Stomach (tissue), 19 donors: ENCODE data around the gene SCAP. TPM values are rescaled to one million over a fixed set of nuclear protein-coding genes. Genes with fewer than 3 reads are reported as not detected.

ENCODE experiments used
- DNase-seq, 2 donors: peaks; one replicate each; pipeline versions ENCODE4 v3.0.0 to v3.0.0-alpha.2; 2013 to 2019
- H3K27ac ChIP-seq, 5 donors: fragments of 200-600 bp in 4 of 5; sonication (generic) in 4 of 5; one replicate each; pipeline ENCODE4 v1.5.1; 2013 to 2019; ENCODE audit warnings: mild to moderate bottlenecking in 1 of 5, moderate library complexity in 1 of 5
- H3K27me3 ChIP-seq, 3 donors: fragments of 200-600 bp; sonication (generic); one replicate each; pipeline ENCODE4 v1.5.1; 2017 to 2019; ENCODE audit warnings: mixed run types in 1 of 3
- H3K36me3 ChIP-seq, 4 donors: fragments of 200-600 bp; sonication (generic); 1 replicate in 3 of 4; 2 replicates in 1 of 4; pipeline ENCODE4 v1.5.1; 2016 to 2019
- H3K4me1 ChIP-seq, 4 donors: fragments of 200-600 bp; sonication (generic); one replicate each; pipeline ENCODE4 v1.5.1; 2016 to 2019
- H3K4me3 ChIP-seq, 4 donors: fragments of 200-600 bp; sonication (generic) in 3 of 4; one replicate each; pipeline ENCODE4 v1.5.1; 2016 to 2019; ENCODE audit warnings: mild to moderate bottlenecking in 1 of 4
- H3K9me3 ChIP-seq, 4 donors: fragments of 200-600 bp; sonication (generic); one replicate each; pipeline ENCODE4 v1.5.1; 2016 to 2019
- CTCF ChIP-seq, 7 experiments: fragments of 450-650 bp in 4 of 7; fragments of 200-600 bp in 3 of 7; sonication (generic) in 3 of 7; IDR thresholded peaks; one replicate each; pipeline ENCODE4 v1.5.1; 2016 to 2019; ENCODE audit warnings: antibody characterized with exemption in 7 of 7, control low read depth in 2 of 7, mild to moderate bottlenecking in 1 of 7
- EP300 ChIP-seq: sonication (generic); formaldehyde crosslinking; IDR thresholded peaks from one replicate; pipeline ENCODE4 v1.6.1; 2017; ENCODE audit warnings: antibody characterized with exemption
- POLR2A ChIP-seq, 4 donors: fragments of 450-650 bp; IDR thresholded peaks; one replicate each; pipeline ENCODE4 v1.6.1; 2016; ENCODE audit warnings: antibody characterized with exemption in 4 of 4, control low read depth in 2 of 4, mild to moderate bottlenecking in 1 of 4, moderate library complexity in 1 of 4
- POLR2AphosphoS5 ChIP-seq, 3 donors: sonication (generic); formaldehyde crosslinking; IDR thresholded peaks; one replicate each; pipeline ENCODE4 v1.6.1; 2016; ENCODE audit warnings: antibody characterized with exemption in 3 of 3
- WGBS, 5 donors: extraction: QIAGEN DNeasy Blood & Tissue Kit in 3 of 5; methylation state at CpG; one replicate each; pipeline versions ENCODE4 v1.1.5 to v1.1.7; 2013 to 2018; 5-methylcytosine and 5-hydroxymethylcytosine counted together
- intact Hi-C: fragments of 100-400 bp; cut with DNase I; formaldehyde crosslinking; loops from one replicate; pipeline ENCODE4 v1.15.1; 2023; ENCODE audit warnings: low total_unique reads
- long read RNA-seq, 10 donors: transcript quantifications; one replicate each; lab custom pipeline, GENCODE V29; 2026
- polyA plus RNA-seq, 3 donors: library from polyadenylated mRNA; stranded (reverse); fragments of 200-250 nt; gene quantifications; one replicate each; pipeline ENCODE4 v1.2.3, GENCODE V29; 2013
- total RNA-seq, 5 donors: library from RNA; depleted of rRNA; stranded (reverse); fragments of >200 nt; gene quantifications; one replicate each; pipeline versions ENCODE4 v1.1.0 to v1.2.3, GENCODE V29; 2014 to 2016
- donor health status: healthy with polysubstance abuse.
- donor health status: Bipolar disorder and iron deficiency.
- donor health status: healthy.

The SCAP gene
- total RNA-seq (100 to 1,000 TPM in 1 of 5 donors, 10 to 100 TPM in 4; 44.9 to 223 (median 56.2) TPM), polyA plus RNA-seq (10 to 100 TPM; 15.6 to 30.3 (median 24.0) TPM)
- long read RNA-seq, donor 1: 0 reads
- long read RNA-seq, donor 2: 0 reads
- long read RNA-seq, donor 3, partial matches to known transcripts: 0 of 1 reads
- long read RNA-seq, donor 3, other reads (novel, unspliced or antisense): 0 of 1 reads
- long read RNA-seq, donor 4: 0 reads
- long read RNA-seq, donor 5, partial matches to known transcripts: 5 of 7 reads
- long read RNA-seq, donor 5, other reads (novel, unspliced or antisense): 0 of 7 reads
- long read RNA-seq, donor 6: 0 reads
- long read RNA-seq, donor 7, partial matches to known transcripts: 6 of 7 reads
- long read RNA-seq, donor 7, other reads (novel, unspliced or antisense): 0 of 7 reads
- long read RNA-seq, donor 8, partial matches to known transcripts: 0 of 2 reads
- long read RNA-seq, donor 8, other reads (novel, unspliced or antisense): 0 of 2 reads
- long read RNA-seq, donor 9, full-length matches to known transcripts: 1 of 1 reads
- long read RNA-seq, donor 9, partial matches to known transcripts: 0 of 1 reads
- long read RNA-seq, donor 9, other reads (novel, unspliced or antisense): 0 of 1 reads
- long read RNA-seq, donor 10: 0 reads

- Histone ChIP-seq H3K4me3 (peak within 1 kb of the TSS; percentile 91 to 99 (median 94)), H3K36me3 (no peaks in the 10 kb centered on the region), H3K27me3 (no peaks in the 10 kb centered on the region), H3K9me3 (no peaks in the 10 kb centered on the region), H3K27ac (peak within 1 kb of the TSS; percentile 81 to 90 (median 87)), H3K4me1 (peaks cover 18 to 35% (median 31%) of the 10 kb centered on the region in 4 donors)
- peak; percentile 96 to 97 for DNase-seq
- no peak for TF ChIP-seq POLR2A (IDR thresholded peaks at IDR 0.05)
- peak; percentile 61 to 98 (median 93) for TF ChIP-seq POLR2AphosphoS5 (IDR thresholded peaks at IDR 0.05)
- TF ChIP-seq EP300: no peak
- peak in 6 of 7 experiments; percentile 75 to 99 (median 98) for TF ChIP-seq CTCF (IDR thresholded peaks at IDR 0.05)
- intact Hi-C loops: loop anchor here (5.0 kb wide), 1 partner anchor 53 kb away; no protein-coding TSS in a partner anchor
- 3 to 7% (median 3%) methylated on average over 25 to 88 of the region's 88 CpGs for WGBS, 5 donors
Measured at GRCh38 chr3:47475570-47476329, at the start of gene SCAP. Gene SCAP (minus strand): TSS chr3:47475941. CDS start chr3:47442993, 32,948 bp downstream.

GRCh38 chr3:47523310-47524073 lies 47.8 kb upstream of the SCAP start:
- Histone ChIP-seq H3K27ac (no peak overlapping the region), H3K9me3 (no peaks in the 10 kb centered on the region), H3K27me3 (no peaks in the 10 kb centered on the region), H3K4me3 (no peak overlapping the region), H3K4me1 (peaks cover 0 to 12% (median 7%) of the 10 kb centered on the region in 4 donors), H3K36me3 (no peaks in the 10 kb centered on the region)
- 50 to 61% (median 53%) methylated on average over 4 of the region's 4 CpGs for WGBS, 5 donors
- DNase-seq: no peak
- intact Hi-C loops: loop anchor here (5.0 kb wide), 1 partner anchor 269 kb away; no protein-coding TSS in a partner anchor
- TF ChIP-seq POLR2AphosphoS5 (IDR thresholded peaks at IDR 0.05): no peak
- TF ChIP-seq POLR2A (IDR thresholded peaks at IDR 0.05): no peak
- no peak for TF ChIP-seq EP300
- no peak for TF ChIP-seq CTCF (IDR thresholded peaks at IDR 0.05)

GRCh38 chr3:47522082-47522987 lies 46.6 kb upstream of the SCAP start:
- TF ChIP-seq POLR2AphosphoS5 (IDR thresholded peaks at IDR 0.05) (peak in 2 of 3 donors; percentile 7 to 83), CTCF (IDR thresholded peaks at IDR 0.05) (peak in 6 of 7 experiments; percentile 26 to 94 (median 85)), EP300 (no peak), POLR2A (IDR thresholded peaks at IDR 0.05) (no peak)
- WGBS, 5 donors: 32 to 40% (median 35%) methylated on average over 13 to 15 of the region's 15 CpGs

More at GRCh38 chr3:47522082-47522987, 46.6 kb upstream of the SCAP start:
- Histone ChIP-seq H3K9me3 (no peaks in the 10 kb centered on the region), H3K27ac (no peak overlapping the region), H3K4me3 (no peak overlapping the region), H3K4me1 (peaks cover 0 to 12% (median 7%) of the 10 kb centered on the region in 4 donors), H3K27me3 (no peaks in the 10 kb centered on the region), H3K36me3 (no peaks in the 10 kb centered on the region)
- intact Hi-C loops: loop anchor here (5.0 kb wide), 1 partner anchor 270 kb away; no protein-coding TSS in a partner anchor
- DNase-seq: peak; percentile 83 to 95
